Thyroid gland (tissue), 4 donors: Measurements from ENCODE around the gene APP.

Source experiments
- CTCF ChIP-seq, 6 experiments: fragments of 200-600 bp in 3 of 6; fragments of 450-650 bp in 3 of 6; sonication (generic) in 3 of 6; IDR thresholded peaks; one replicate each; pipeline ENCODE4 v1.5.1; 2016 to 2019; ENCODE audit warnings: antibody characterized with exemption in 6 of 6, mild to moderate bottlenecking in 2 of 6, inconsistent platforms in 1 of 6, moderate library complexity in 1 of 6
- POLR2A ChIP-seq, 2 donors: fragments of 450-650 bp; IDR thresholded peaks; one replicate each; pipeline ENCODE4 v1.6.1; 2017; ENCODE audit warnings: antibody characterized with exemption in 2 of 2, mild to moderate bottlenecking in 2 of 2, moderate library complexity in 1 of 2

- TF ChIP-seq CTCF (IDR thresholded peaks at IDR 0.05) (no peak), POLR2A (IDR thresholded peaks at IDR 0.05) (no peak)
Observed at GRCh38 chr21:26100573-26100972, 70.0 kb downstream of the APP start.
